GM12891 (cell line): Measurements from ENCODE around the gene TP73.

Experiments used
- DNase-seq: peaks from one replicate; pipeline ENCODE4 v3.0.0; 2011; ENCODE audit warnings: low spot score; ENCODE audit not compliant: insufficient read length
- FAIRE-seq: peaks from 2 replicates; lab custom pipeline; 2011; peaks lifted over from hg19 to GRCh38; lab: Jason Lieb, UNC
- PAX5 ChIP-seq: IDR thresholded peaks from 2 replicates; pipeline ENCODE4 v1.6.1; 2011; ENCODE audit warnings: low read length, moderate library complexity, mild to moderate bottlenecking; ENCODE audit not compliant: insufficient read depth, severe bottlenecking
- POLR2A ChIP-seq: IDR thresholded peaks from 2 replicates; pipeline ENCODE4 v1.6.1; 2011; ENCODE audit warnings: low read depth, low read length, control low read depth
- POLR2AphosphoS5 ChIP-seq: IDR thresholded peaks from 2 replicates; pipeline ENCODE4 v1.6.1; 2011; ENCODE audit warnings: low read depth, low read length, control low read depth
- POU2F2 ChIP-seq: IDR thresholded peaks from 2 replicates; pipeline ENCODE4 v1.6.1; 2011; ENCODE audit warnings: low read depth, mild to moderate bottlenecking, control low read depth, low read length, moderate library complexity
- SPI1 ChIP-seq: IDR thresholded peaks from 2 replicates; pipeline ENCODE4 v1.6.1; 2011; ENCODE audit warnings: low read depth, low read length, control low read depth
- TAF1 ChIP-seq: IDR thresholded peaks from 2 replicates; pipeline ENCODE4 v1.6.1; 2011; ENCODE audit warnings: low read depth, low read length, control low read depth

TP73 gene

GRCh38 chr1:3770047-3770765, 117.9 kb downstream of the TP73 start:
- no peak for FAIRE-seq
- TF ChIP-seq SPI1 (no peak), PAX5 (no peak), POLR2AphosphoS5 (no peak), POU2F2 (no peak), POLR2A (no peak), TAF1 (no peak)

GRCh38 chr1:3771108-3772026, 119.1 kb downstream of the TP73 start:
- no peak for DNase-seq
- no peak for TF ChIP-seq PAX5
- no peak for TF ChIP-seq TAF1
- no peak for TF ChIP-seq SPI1
- TF ChIP-seq POLR2A, result no peak
- no peak for TF ChIP-seq POLR2AphosphoS5
- TF ChIP-seq POU2F2, result no peak
- FAIRE-seq, result no peak

More at GRCh38 chr1:3770047-3770765, 117.9 kb downstream of the TP73 start:
- no peak for DNase-seq

GRCh38 chr1:3772027-3772714, 119.9 kb downstream of the TP73 start:
- FAIRE-seq, result peak; percentile 82
- DNase-seq, result peak; percentile 99
- TF ChIP-seq SPI1, result no peak
- no peak for TF ChIP-seq TAF1

- TF ChIP-seq SPI1 (no peak), TAF1 (no peak), POLR2AphosphoS5 (no peak), POLR2A (no peak), PAX5 (no peak), POU2F2 (no peak)
- FAIRE-seq (peak; percentile 28), DNase-seq (no peak)
Observed at GRCh38 chr1:3772715-3773571, 120.6 kb downstream of the TP73 start, which contains the start of gene SMIM1. Gene SMIM1 (plus strand): TSS chr1:3772749. CDS start chr1:3775374, 2,625 bp downstream.

GRCh38 chr1:3773572-3774275, 121.4 kb downstream of the TP73 start:
- TF ChIP-seq PAX5 (no peak), SPI1 (no peak), POU2F2 (no peak), TAF1 (no peak), POLR2A (no peak), POLR2AphosphoS5 (no peak)

GRCh38 chr1:3774276-3774945, 122.1 kb downstream of the TP73 start:
- FAIRE-seq, result no peak
- TF ChIP-seq SPI1, result no peak
- TF ChIP-seq POU2F2, result no peak
- no peak for TF ChIP-seq POLR2A
- no peak for TF ChIP-seq PAX5
- no peak for TF ChIP-seq TAF1
- no peak for TF ChIP-seq POLR2AphosphoS5
- DNase-seq, result no peak

More at GRCh38 chr1:3773572-3774275, 121.4 kb downstream of the TP73 start:
- DNase-seq (no peak), FAIRE-seq (no peak)

- no peak for FAIRE-seq
Observed at GRCh38 chr1:3774946-3775489, 122.7 kb downstream of the TP73 start.

More at GRCh38 chr1:3774946-3775489, 122.7 kb downstream of the TP73 start:
- TF ChIP-seq SPI1, result no peak
- DNase-seq, result no peak
